Measurements from ENCODE around the gene UNC50. TPM values are rescaled to one million over a fixed set of nuclear protein-coding genes. Genes with fewer than 3 reads are reported as not detected.

Gene UNC50, protein sequence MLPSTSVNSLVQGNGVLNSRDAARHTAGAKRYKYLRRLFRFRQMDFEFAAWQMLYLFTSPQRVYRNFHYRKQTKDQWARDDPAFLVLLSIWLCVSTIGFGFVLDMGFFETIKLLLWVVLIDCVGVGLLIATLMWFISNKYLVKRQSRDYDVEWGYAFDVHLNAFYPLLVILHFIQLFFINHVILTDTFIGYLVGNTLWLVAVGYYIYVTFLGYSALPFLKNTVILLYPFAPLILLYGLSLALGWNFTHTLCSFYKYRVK
- total RNA-seq (64.9 and 80.0 TPM in 2 replicates), polyA plus RNA-seq (78.8 and 80.4 TPM in 2 replicates)

- Histone ChIP-seq H2AFZ (peak within 1 kb of the TSS; percentile 93), H3K27me3 (no peaks in the 10 kb centered on the region), H3K79me2 (peaks cover 91% of the 10 kb centered on the region), H4K20me1 (ENCODE audit: insufficient read depth, poor library complexity, severe bottlenecking) (peaks cover 19% of the 10 kb centered on the region), H3K4me3 (peak within 1 kb of the TSS; percentile 93), H3K9me3 (ENCODE audit: low read depth) (no peaks in the 10 kb centered on the region), H3K36me3 (replicated peaks; ENCODE audit: insufficient read depth, low read depth) (no peaks in the 10 kb centered on the region), H3K27ac (peak within 1 kb of the TSS; percentile 99), H3K4me1 (ENCODE audit: insufficient read depth) (peaks cover 33% of the 10 kb centered on the region), H3K4me2 (peak within 1 kb of the TSS; percentile 93), H3K9me2 (replicated peaks; ENCODE audit: insufficient read depth) (no peaks in the 10 kb centered on the region)
- WGBS (ENCODE audit: low lambda C conversion rate, missing lambda C conversion rate) = under 1% methylated on average over 89 of the region's 93 CpGs
- TF ChIP-seq EZH2 (IDR thresholded peaks at IDR 0.05; ENCODE audit: borderline replicate concordance) (no peak), EZH2phosphoT487 (IDR thresholded peaks at IDR 0.05; ENCODE audit: low read depth, severe bottlenecking, unreplicated experiment) (no peak)
- TF ChIP-seq, protein P1, sequence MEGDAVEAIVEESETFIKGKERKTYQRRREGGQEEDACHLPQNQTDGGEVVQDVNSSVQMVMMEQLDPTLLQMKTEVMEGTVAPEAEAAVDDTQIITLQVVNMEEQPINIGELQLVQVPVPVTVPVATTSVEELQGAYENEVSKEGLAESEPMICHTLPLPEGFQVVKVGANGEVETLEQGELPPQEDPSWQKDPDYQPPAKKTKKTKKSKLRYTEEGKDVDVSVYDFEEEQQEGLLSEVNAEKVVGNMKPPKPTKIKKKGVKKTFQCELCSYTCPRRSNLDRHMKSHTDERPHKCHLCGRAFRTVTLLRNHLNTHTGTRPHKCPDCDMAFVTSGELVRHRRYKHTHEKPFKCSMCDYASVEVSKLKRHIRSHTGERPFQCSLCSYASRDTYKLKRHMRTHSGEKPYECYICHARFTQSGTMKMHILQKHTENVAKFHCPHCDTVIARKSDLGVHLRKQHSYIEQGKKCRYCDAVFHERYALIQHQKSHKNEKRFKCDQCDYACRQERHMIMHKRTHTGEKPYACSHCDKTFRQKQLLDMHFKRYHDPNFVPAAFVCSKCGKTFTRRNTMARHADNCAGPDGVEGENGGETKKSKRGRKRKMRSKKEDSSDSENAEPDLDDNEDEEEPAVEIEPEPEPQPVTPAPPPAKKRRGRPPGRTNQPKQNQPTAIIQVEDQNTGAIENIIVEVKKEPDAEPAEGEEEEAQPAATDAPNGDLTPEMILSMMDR (IDR thresholded peaks at IDR 0.05; ENCODE audit: poor library complexity) = peak; percentile 6
- peak; percentile 96 for DNase-seq (ENCODE audit: low spot score)
These were observed at the start of gene UNC50, which contains the start of gene COA5 for GRCh38 chr2:98608116-98608961. Gene UNC50 (plus strand): TSS chr2:98608589. CDS start chr2:98609760, 1,171 bp downstream. Gene COA5 (minus strand): TSS chr2:98608512. CDS start chr2:98608405, 107 bp downstream.

GRCh38 chr2:98558852-98559530 lies 49.4 kb upstream of the UNC50 start:
- Histone ChIP-seq H3K9me2 (replicated peaks; ENCODE audit: insufficient read depth) (no peaks in the 10 kb centered on the region), H2AFZ (no peak overlapping the region), H3K4me2 (no peak overlapping the region), H4K20me1 (ENCODE audit: insufficient read depth, poor library complexity, severe bottlenecking) (no peaks in the 10 kb centered on the region), H3K27me3 (no peaks in the 10 kb centered on the region), H3K4me1 (ENCODE audit: insufficient read depth) (no peaks in the 10 kb centered on the region), H3K4me3 (no peak overlapping the region), H3K36me3 (replicated peaks; ENCODE audit: insufficient read depth, low read depth) (no peaks in the 10 kb centered on the region), H3K79me2 (no peaks in the 10 kb centered on the region), H3K27ac (no peak overlapping the region), H3K9me3 (ENCODE audit: low read depth) (no peaks in the 10 kb centered on the region)
- no peak for DNase-seq (ENCODE audit: low spot score)
- 95% methylated on average over 16 of the region's 16 CpGs for WGBS (ENCODE audit: low lambda C conversion rate, missing lambda C conversion rate)
- TF ChIP-seq EZH2phosphoT487 (IDR thresholded peaks at IDR 0.05; ENCODE audit: low read depth, severe bottlenecking, unreplicated experiment) = no peak
- TF ChIP-seq, protein P1 (IDR thresholded peaks at IDR 0.05; ENCODE audit: poor library complexity) = no peak
- TF ChIP-seq EZH2 (IDR thresholded peaks at IDR 0.05; ENCODE audit: borderline replicate concordance) = no peak

DNA sequence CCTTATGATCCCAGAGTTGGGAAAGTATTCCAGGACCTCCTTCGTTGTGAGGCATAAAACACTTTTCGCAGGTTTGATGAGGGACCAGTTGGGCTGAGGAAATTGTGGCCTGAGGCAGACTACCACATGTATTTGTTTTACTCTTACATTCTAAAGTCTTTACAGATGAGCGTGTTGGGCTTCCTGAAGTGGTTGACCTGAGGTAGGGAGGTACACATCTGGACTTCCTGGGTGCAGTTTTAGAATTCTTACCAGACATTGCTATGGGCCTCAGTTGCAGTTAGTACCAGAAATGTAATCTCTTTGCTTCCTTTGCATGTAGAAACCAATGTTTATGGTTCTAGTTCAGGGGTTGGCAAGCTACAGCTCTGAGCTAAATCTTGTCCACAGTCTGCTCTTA lies 48.8 kb upstream of the UNC50 start:
- Histone ChIP-seq H4K20me1 (ENCODE audit: insufficient read depth, poor library complexity, severe bottlenecking) (no peaks in the 10 kb centered on the region), H3K4me3 (no peak overlapping the region), H3K9me3 (ENCODE audit: low read depth) (no peaks in the 10 kb centered on the region), H3K36me3 (replicated peaks; ENCODE audit: insufficient read depth, low read depth) (no peaks in the 10 kb centered on the region), H3K27me3 (no peaks in the 10 kb centered on the region), H3K4me2 (no peak overlapping the region), H3K79me2 (no peaks in the 10 kb centered on the region), H3K9me2 (replicated peaks; ENCODE audit: insufficient read depth) (no peaks in the 10 kb centered on the region), H2AFZ (no peak overlapping the region), H3K27ac (no peak overlapping the region), H3K4me1 (ENCODE audit: insufficient read depth) (no peaks in the 10 kb centered on the region)
- no peak for DNase-seq (ENCODE audit: low spot score)
- TF ChIP-seq EZH2 (IDR thresholded peaks at IDR 0.05; ENCODE audit: borderline replicate concordance) = no peak
- TF ChIP-seq, protein P1 (IDR thresholded peaks at IDR 0.05; ENCODE audit: poor library complexity) = no peak
- no peak for TF ChIP-seq EZH2phosphoT487 (IDR thresholded peaks at IDR 0.05; ENCODE audit: low read depth, severe bottlenecking, unreplicated experiment)
- WGBS (ENCODE audit: low lambda C conversion rate, missing lambda C conversion rate) = 93% methylated on average over 3 of the region's 3 CpGs
